OCI-LY7 (cell line): ENCODE measurements around the gene TAF7. TPM values are rescaled to one million over a fixed set of nuclear protein-coding genes. Genes with fewer than 3 reads are reported as not detected.
A peak's percentile ranks its signal among the peaks of the same experiment; 100 is the strongest.

Experiments used
- BruUV-seq: library from RNA; stranded (reverse); fragments of 400-500 nt; replicated peaks from 2 replicates; lab custom pipeline; 2021; lab: Mats Ljungman, UMichigan
- CTCF ChIA-PET: fragments of 300-600 bp; sonication (Branson Sonifier 250); formaldehyde crosslinking; loops from one replicate; lab custom pipeline; 2022; ENCODE audit warnings: antibody characterized with exemption; ENCODE audit not compliant: unreplicated experiment; lab: Charles Lee
- POLR2A ChIA-PET: fragments of 300-600 bp; sonication (Branson Sonifier 250); formaldehyde crosslinking; loops from one replicate; lab custom pipeline; 2022; ENCODE audit warnings: antibody characterized with exemption; lab: Charles Lee
- DNase-seq: peaks from one replicate; pipeline ENCODE4 v3.0.0-alpha.2; 2015; ENCODE audit warnings: low spot score
- H2AFZ ChIP-seq: fragments of 200-600 bp; sonication (generic), shearing (Covaris generic); 2 replicates; pipeline ENCODE4 v1.6.1; 2014; ENCODE audit warnings: mild to moderate bottlenecking, antibody characterized with exemption, low read length, moderate library complexity
- H3K27ac ChIP-seq: fragments of 200-600 bp; sonication (generic); 2 replicates; pipeline ENCODE4 v1.5.1; 2014; ENCODE audit warnings: mixed run types, low read depth, mild to moderate bottlenecking, moderate library complexity, low read length, inconsistent platforms; ENCODE audit not compliant: poor library complexity, severe bottlenecking
- H3K36me3 ChIP-seq: fragments of 200-600 bp; sonication (generic); 2 replicates; pipeline ENCODE4 v1.6.1; 2014; ENCODE audit warnings: mild to moderate bottlenecking, antibody characterized with exemption, low read length, moderate library complexity, mixed read lengths; ENCODE audit not compliant: insufficient read depth
- H3K4me1 ChIP-seq: fragments of 200-600 bp; sonication (generic); 2 replicates; pipeline ENCODE4 v1.5.1; 2014; ENCODE audit warnings: mild to moderate bottlenecking, low read length; ENCODE audit not compliant: insufficient read depth, poor library complexity, severe bottlenecking
- H3K4me2 ChIP-seq: fragments of 200-600 bp; sonication (generic); 2 replicates; pipeline ENCODE4 v1.6.1; 2014; ENCODE audit warnings: mild to moderate bottlenecking, low read length
- H3K4me3 ChIP-seq: fragments of 200-600 bp; sonication (generic); 2 replicates; pipeline ENCODE4 v1.5.1; 2014; ENCODE audit warnings: mild to moderate bottlenecking, low read depth, low read length; ENCODE audit not compliant: poor library complexity, severe bottlenecking
- H3K79me2 ChIP-seq: fragments of 200-600 bp; sonication (generic); 2 replicates; pipeline ENCODE4 v1.6.1; 2016; ENCODE audit warnings: low read depth, mild to moderate bottlenecking, low read length, moderate library complexity, mixed read lengths; ENCODE audit not compliant: insufficient read depth
- H3K9me2 ChIP-seq: fragments of 200-600 bp; sonication (generic); 2 replicates; pipeline ENCODE4 v1.6.1; 2016; ENCODE audit warnings: mild to moderate bottlenecking, low read length, mixed read lengths; ENCODE audit not compliant: insufficient read depth
- H3K9me3 ChIP-seq: fragments of 200-600 bp; sonication (generic); 2 replicates; pipeline ENCODE4 v1.6.1; 2014; ENCODE audit warnings: mild to moderate bottlenecking, mixed run types, low read length, mixed read lengths
- H4K20me1 ChIP-seq: fragments of 200-600 bp; sonication (generic); 2 replicates; pipeline ENCODE4 v1.6.1; 2014; ENCODE audit warnings: mild to moderate bottlenecking, antibody characterized with exemption, low read length, moderate library complexity, mixed read lengths; ENCODE audit not compliant: insufficient read depth
- CTCF ChIP-seq: fragments of 200-600 bp; sonication (generic); conservative IDR thresholded peaks from 2 replicates; pipeline ENCODE4 v1.5.1; 2014; ENCODE audit warnings: mild to moderate bottlenecking, antibody characterized with exemption, low read length, moderate library complexity, mixed read lengths
- EZH2phosphoT487 ChIP-seq: fragments of 200-600 bp; sonication (generic); IDR thresholded peaks from 2 replicates; pipeline ENCODE4 v1.6.1; 2018; ENCODE audit warnings: low read depth, borderline replicate concordance, mild to moderate bottlenecking, mixed run types, antibody characterized with exemption, low read length, moderate library complexity, mixed read lengths
- intact Hi-C: fragments of 100-400 bp; cut with micrococcal nuclease; formaldehyde crosslinking; loops from one replicate; pipeline ENCODE4 v1.10.0; 2022; ENCODE audit not compliant: unreplicated experiment
- total RNA-seq, 2 experiments: library from RNA; depleted of rRNA in 1 of 2; stranded (reverse); fragments of >200 nt in 1 of 2; shearing (Covaris generic) in 1 of 2; gene quantifications; 2 replicates each; pipeline ENCODE4 v1.2.3, GENCODE V29; 2014 to 2022

Gene TAF7
- total RNA-seq, 2 experiments from 2014 or later, result 103 to 115 TPM

DNA sequence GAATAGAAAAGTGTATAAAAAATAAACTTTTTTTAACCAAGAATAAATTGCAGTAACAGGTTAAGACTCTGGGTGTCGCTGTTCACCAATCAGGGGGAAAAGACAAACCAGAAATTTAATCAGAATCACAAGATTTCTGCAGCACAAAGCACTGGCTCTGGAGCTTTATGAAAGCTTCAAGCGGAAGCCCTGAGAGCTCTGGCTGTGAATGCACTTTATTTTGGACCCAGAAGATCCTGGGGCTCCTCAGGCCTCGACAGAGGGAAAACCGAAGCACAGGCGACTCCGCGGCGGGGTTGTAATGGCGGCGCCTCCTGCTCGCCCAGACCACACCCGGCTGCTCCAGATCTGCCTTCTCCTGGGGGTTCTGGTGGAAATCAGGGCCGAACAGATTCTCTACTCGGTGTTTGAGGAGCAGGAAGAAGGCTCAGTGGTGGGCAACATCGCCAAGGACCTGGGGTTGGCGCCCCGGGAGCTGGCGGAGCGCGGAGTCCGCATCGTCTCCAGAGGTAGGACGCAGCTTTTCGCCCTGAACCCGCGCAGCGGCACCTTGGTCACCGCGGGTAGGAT is 34.4 kb upstream of the TAF7 start, which contains the start of gene PCDHGA4:
PCDHGA4 (plus strand) TSS at position 122 of the 570 bp plus-strand sequence; CDS start at position 209, 87 bp downstream.
- H3K27ac ChIP-seq, result no peak within 1 kb of the TSS
- BruUV-seq, result no TSS peak
- peak within 1 kb of the TSS; percentile 32 for H3K4me2 ChIP-seq
- H3K9me2 ChIP-seq, result no peaks in the 10 kb centered on the region
- TF ChIP-seq EZH2phosphoT487, result no peak
- peak; percentile 98 for TF ChIP-seq CTCF
- ChIA-PET CTCF (interaction anchor here (1.4 kb wide), 1 partner anchor 36 kb away, joined by 3 read pairs; no protein-coding TSS in a partner anchor), POLR2A (no interaction called here)
- peak within 1 kb of the TSS; percentile 46; the same call in 1 of the 2 replicates for H2AFZ ChIP-seq
- H3K4me1 ChIP-seq, result peaks cover 7% of the 10 kb centered on the region
- no peak within 1 kb of the TSS for H3K4me3 ChIP-seq
- no peaks in the 10 kb centered on the region for H4K20me1 ChIP-seq
- H3K79me2 ChIP-seq, result no peaks in the 10 kb centered on the region; the same call in 1 of the 2 replicates
- no peaks in the 10 kb centered on the region for H3K36me3 ChIP-seq
- peak; percentile 39 for DNase-seq
- intact Hi-C loops, result loop anchor here (1.0 to 10.0 kb wide), 3 partner anchors 24 to 160 kb away; partner anchors contain the start of genes PCDHB10, PCDHB11 and PCDHGA10
- H3K9me3 ChIP-seq, result no peaks in the 10 kb centered on the region

GRCh38 chr5:141351591-141351990 is 31.0 kb upstream of the TAF7 start:
- TF ChIP-seq CTCF, result no peak
- no peak for TF ChIP-seq EZH2phosphoT487
- POLR2A ChIA-PET, result no interaction called here
- DNase-seq, result no peak
- H3K9me3 ChIP-seq, result no peaks in the 10 kb centered on the region
- no peaks in the 10 kb centered on the region for H4K20me1 ChIP-seq
- no peak overlapping the region for H2AFZ ChIP-seq
- BruUV-seq, result no TSS peak
- no peak overlapping the region for H3K27ac ChIP-seq
- H3K4me1 ChIP-seq, result peaks cover 7% of the 10 kb centered on the region
- H3K36me3 ChIP-seq, result no peaks in the 10 kb centered on the region
- no peak overlapping the region for H3K4me2 ChIP-seq
- H3K79me2 ChIP-seq, result no peaks in the 10 kb centered on the region
- H3K4me3 ChIP-seq, result no peak overlapping the region
- H3K9me2 ChIP-seq, result no peaks in the 10 kb centered on the region
- intact Hi-C loops, result loop anchor here (10.0 kb wide), 1 partner anchor 157 kb away; the partner anchor contains the start of genes PCDHB10 and PCDHB11
- CTCF ChIA-PET, result no interaction called here
